AG04449 (cell line): ENCODE results near the gene BEND5.

ENCODE experiments used
- CTCF ChIA-PET: fragments of 350-600 bp; formaldehyde crosslinking; extraction: SDS; loops from one replicate; lab custom pipeline; 2021; ENCODE audit warnings: antibody characterized with exemption; lab: Yijun Ruan, JAX
- POLR2A ChIA-PET: fragments of 400-600, 350-600 bp; formaldehyde crosslinking; extraction: SDS; loops from one replicate; lab custom pipeline; 2020; ENCODE audit warnings: antibody characterized with exemption, inconsistent platforms; lab: Yijun Ruan, JAX
- DNase-seq: peaks from one replicate; pipeline ENCODE4 v3.0.0-alpha.2; 2010; ENCODE audit warnings: low read depth, low spot score
- H3K4me3 ChIP-seq: 2 replicates; pipeline ENCODE4 v1.5.1; 2011; ENCODE audit warnings: low read depth, mild to moderate bottlenecking, control low read depth, low read length
- CTCF ChIP-seq: IDR thresholded peaks from one replicate; pipeline ENCODE4 v1.5.1; 2011; ENCODE audit warnings: mild to moderate bottlenecking, moderate library complexity, low read length, control low read depth, inconsistent platforms; ENCODE audit not compliant: insufficient read depth; ENCODE audit errors: missing control alignments

The BEND5 gene

DNA sequence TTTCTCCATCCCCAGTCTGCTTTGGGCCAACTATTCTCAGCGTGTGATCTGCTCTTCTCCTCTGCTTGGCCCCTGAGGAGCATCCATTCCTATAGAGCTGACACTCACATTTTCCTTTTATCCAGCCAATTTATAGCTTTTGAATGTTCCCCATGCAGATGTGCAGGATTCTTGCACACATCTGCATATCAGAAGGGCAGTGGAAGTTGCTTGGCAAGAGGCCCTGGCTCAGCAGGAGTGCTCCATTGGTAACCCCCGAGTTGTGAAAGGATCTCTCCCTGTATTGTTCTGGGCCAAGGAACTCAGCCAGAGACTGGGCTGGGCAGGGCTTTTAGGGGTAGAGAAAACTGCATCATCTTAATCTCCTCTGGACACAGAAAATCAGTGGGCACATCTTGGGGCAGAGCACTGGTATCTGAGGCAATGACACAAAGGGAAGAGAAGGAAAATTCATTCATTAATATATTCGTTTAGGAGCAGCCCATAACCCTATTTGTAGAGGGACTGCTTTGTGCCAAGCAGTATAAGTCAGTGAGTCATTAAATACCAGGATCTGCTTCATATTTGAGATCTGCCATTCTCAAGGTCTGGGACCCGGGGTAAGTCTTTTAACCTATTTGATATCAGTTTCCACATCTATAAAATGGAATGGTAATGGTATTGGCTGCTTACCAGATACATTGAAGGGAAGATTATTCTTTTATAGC lies 31.0 kb upstream of the BEND5 start:
- no peak for DNase-seq
- POLR2A ChIA-PET = no interaction called here
- no peak for TF ChIP-seq CTCF
- H3K4me3 ChIP-seq = no peak overlapping the region
- CTCF ChIA-PET = interaction anchor here (1.7 kb wide), 1 partner anchor 10 kb away, joined by 5 read pairs; no protein-coding TSS in a partner anchor

GRCh38 chr1:48803474-48803873 lies 26.8 kb upstream of the BEND5 start:
- no peak for DNase-seq
- TF ChIP-seq CTCF = no peak
- ChIA-PET POLR2A (no interaction called here), CTCF (no interaction called here)
- no peak overlapping the region for H3K4me3 ChIP-seq

GRCh38 chr1:48794816-48795215 lies 18.1 kb upstream of the BEND5 start:
- no peak for DNase-seq
- H3K4me3 ChIP-seq = no peak overlapping the region
- POLR2A ChIA-PET = no interaction called here
- no peak for TF ChIP-seq CTCF
- CTCF ChIA-PET = interaction anchor here (1.4 kb wide), 1 partner anchor 98 kb away, joined by 3 read pairs; no protein-coding TSS in a partner anchor

- DNase-seq = no peak
Measured at GRCh38 chr1:48793863-48794262, 17.2 kb upstream of the BEND5 start.

DNA sequence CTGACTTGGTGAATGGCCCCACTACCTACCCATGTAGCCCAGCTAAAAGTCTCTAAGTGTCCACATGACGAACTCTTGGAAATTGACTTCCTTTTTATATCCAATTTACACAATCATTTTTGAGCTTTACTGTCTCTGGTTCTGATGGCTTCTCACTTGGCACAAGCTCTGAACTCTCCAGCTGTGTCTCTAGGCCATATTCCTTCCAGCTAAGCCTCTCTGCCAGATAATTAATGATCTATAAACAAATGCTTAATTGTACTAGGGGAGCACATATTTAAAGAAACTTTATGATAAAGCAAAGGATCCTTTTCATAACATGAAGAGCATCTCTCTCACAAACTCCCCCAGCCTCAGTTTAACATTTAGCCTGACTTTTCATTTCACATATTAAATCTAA lies 16.3 kb upstream of the BEND5 start:
- ChIA-PET POLR2A (no interaction called here), CTCF (no interaction called here)
- DNase-seq = no peak
- TF ChIP-seq CTCF = no peak
- H3K4me3 ChIP-seq = no peak overlapping the region

More at GRCh38 chr1:48793863-48794262, 17.2 kb upstream of the BEND5 start:
- TF ChIP-seq CTCF = no peak
- no peak overlapping the region for H3K4me3 ChIP-seq
- ChIA-PET CTCF (no interaction called here), POLR2A (no interaction called here)

GRCh38 chr1:48790397-48790796 lies 13.7 kb upstream of the BEND5 start:
- ChIA-PET POLR2A (no interaction called here), CTCF (no interaction called here)
- no peak overlapping the region for H3K4me3 ChIP-seq
- no peak for DNase-seq
- no peak for TF ChIP-seq CTCF
